Transverse colon (tissue), 4 donors: ENCODE data around the gene LSAMP. TPM values are rescaled to one million over a fixed set of nuclear protein-coding genes. Genes with fewer than 3 reads are reported as not detected.

ENCODE experiments used
- DNase-seq: peaks from one replicate; pipeline ENCODE4 v3.0.0-alpha.2; 2019
- H3K27ac ChIP-seq, 4 donors: fragments of 200-600 bp; sonication (generic); 2 replicates each; pipeline ENCODE4 v1.5.1; 2016 to 2018; ENCODE audit warnings: inconsistent platforms in 4 of 4
- H3K27me3 ChIP-seq: fragments of 200-600 bp; sonication (generic); 2 replicates; pipeline ENCODE4 v1.5.1; 2017; ENCODE audit warnings: inconsistent platforms
- H3K36me3 ChIP-seq, 4 donors: fragments of 200-600 bp; sonication (generic); 2 replicates each; pipeline ENCODE4 v1.5.1; 2017 to 2019; ENCODE audit warnings: inconsistent platforms in 4 of 4
- H3K4me1 ChIP-seq, 4 donors: fragments of 200-600 bp; sonication (generic); 2 replicates each; pipeline ENCODE4 v1.5.1; 2017 to 2020; ENCODE audit warnings: inconsistent platforms in 4 of 4
- H3K4me3 ChIP-seq, 4 donors: fragments of 200-600 bp; sonication (generic); 1 replicate in 1 of 4; 2 replicates in 3 of 4; pipeline versions ENCODE4 v1.5.1 to v1.6.1; 2017 to 2019; ENCODE audit warnings: inconsistent platforms in 4 of 4
- H3K9me3 ChIP-seq, 2 donors: fragments of 200-600 bp; sonication (generic); 2 replicates each; pipeline ENCODE4 v1.5.1; 2017 to 2019; ENCODE audit warnings: inconsistent platforms in 2 of 2
- CTCF ChIP-seq, 5 experiments: fragments of 200-600 bp in 3 of 5; fragments of 450-650 bp in 2 of 5; sonication (generic) in 3 of 5; IDR thresholded peaks; 1 replicate in 2 of 5; 2 replicates in 3 of 5; pipeline ENCODE4 v1.5.1; 2016 to 2017; ENCODE audit warnings: antibody characterized with exemption in 5 of 5, inconsistent platforms in 3 of 5, mild to moderate bottlenecking in 2 of 5, moderate library complexity in 1 of 5
- EP300 ChIP-seq: sonication (generic); formaldehyde crosslinking; IDR thresholded peaks from one replicate; pipeline ENCODE4 v1.6.1; 2017; ENCODE audit warnings: antibody characterized with exemption, low read depth
- POLR2A ChIP-seq: fragments of 450-650 bp; IDR thresholded peaks from one replicate; pipeline ENCODE4 v1.6.1; 2016; ENCODE audit warnings: antibody characterized with exemption, mild to moderate bottlenecking, moderate library complexity
- POLR2AphosphoS5 ChIP-seq, 3 donors: sonication (generic); formaldehyde crosslinking; IDR thresholded peaks; one replicate each; pipeline ENCODE4 v1.6.1; 2016; ENCODE audit warnings: antibody characterized with exemption in 3 of 3
- WGBS, 2 donors: methylation state at CpG; one replicate each; pipeline ENCODE4 v1.1.5; 2018; ENCODE audit warnings: low coverage in 1 of 2; 5-methylcytosine and 5-hydroxymethylcytosine counted together
- in situ Hi-C, 4 donors: fragments of 200-750 bp; cut with MboI; loops; one replicate each; pipeline versions ENCODE4 v1.15.0 to v1.15.1; 2017; ENCODE audit warnings: low sequenced_read_pairs in 3 of 4, low pct_ligation_motif_present in 1 of 4, low pct_unique_long_range_greater_than_20kb in 1 of 4
- intact Hi-C: fragments of 100-400 bp; cut with DNase I; formaldehyde crosslinking; loops from one replicate; pipeline ENCODE4 v1.15.1; 2023; ENCODE audit warnings: low total_unique reads
- total RNA-seq, 4 donors: library from RNA; depleted of rRNA; stranded (reverse); fragments of >200 nt; gene quantifications; one replicate each; pipeline ENCODE4 v1.1.0, GENCODE V29; 2016

Gene LSAMP
- total RNA-seq, 4 donors from 2014 or later = 3.4 to 8.2 (median 5.4) TPM

GRCh38 chr3:116050311-116050915 lies 394.9 kb downstream of the LSAMP start:
- Histone ChIP-seq H3K4me3 (no peak overlapping the region), H3K36me3 (no peaks in the 10 kb centered on the region), H3K9me3 (no peaks in the 10 kb centered on the region), H3K4me1 (no peaks in the 10 kb centered on the region), H3K27me3 (no peaks in the 10 kb centered on the region), H3K27ac (no peak overlapping the region)
- 68% methylated on average over 2 of the region's 2 CpGs for WGBS, 2 donors
- in situ Hi-C loops (no loop called here), intact Hi-C loops (no loop called here)
- no peak for TF ChIP-seq POLR2A
- TF ChIP-seq POLR2AphosphoS5 (IDR thresholded peaks at IDR 0.05) = no peak
- no peak for TF ChIP-seq CTCF (IDR thresholded peaks at IDR 0.05)
- TF ChIP-seq EP300 = no peak
- DNase-seq = no peak

GRCh38 chr3:116048991-116049390 lies 396.3 kb downstream of the LSAMP start:
- Histone ChIP-seq H3K27me3 (no peaks in the 10 kb centered on the region), H3K27ac (no peak overlapping the region), H3K4me1 (no peaks in the 10 kb centered on the region), H3K9me3 (no peaks in the 10 kb centered on the region), H3K4me3 (no peak overlapping the region), H3K36me3 (no peaks in the 10 kb centered on the region)
- intact Hi-C loops (no loop called here), in situ Hi-C loops (no loop called here)
- DNase-seq = no peak
- no peak for TF ChIP-seq POLR2AphosphoS5 (IDR thresholded peaks at IDR 0.05)
- TF ChIP-seq POLR2A = no peak
- TF ChIP-seq CTCF (IDR thresholded peaks at IDR 0.05) = no peak

GRCh38 chr3:116046350-116046749 lies 398.9 kb downstream of the LSAMP start:
- Histone ChIP-seq H3K36me3 (no peaks in the 10 kb centered on the region), H3K4me1 (no peaks in the 10 kb centered on the region), H3K9me3 (no peaks in the 10 kb centered on the region), H3K27me3 (no peaks in the 10 kb centered on the region), H3K4me3 (no peak overlapping the region), H3K27ac (no peak overlapping the region)
- 62 to 68% methylated on average over 3 of the region's 3 CpGs for WGBS, 2 donors
- in situ Hi-C loops (no loop called here), intact Hi-C loops (no loop called here)
- TF ChIP-seq EP300 = no peak
- no peak for TF ChIP-seq POLR2AphosphoS5 (IDR thresholded peaks at IDR 0.05)
- no peak for TF ChIP-seq CTCF (IDR thresholded peaks at IDR 0.05)
- TF ChIP-seq POLR2A = no peak
- DNase-seq = no peak

- intact Hi-C loops (no loop called here), in situ Hi-C loops (no loop called here)
- Histone ChIP-seq H3K9me3 (no peaks in the 10 kb centered on the region), H3K36me3 (no peaks in the 10 kb centered on the region), H3K27ac (no peak overlapping the region), H3K27me3 (no peaks in the 10 kb centered on the region), H3K4me1 (no peaks in the 10 kb centered on the region), H3K4me3 (no peak overlapping the region)
- DNase-seq = no peak
- no peak for TF ChIP-seq EP300
- no peak for TF ChIP-seq CTCF (IDR thresholded peaks at IDR 0.05)
- no peak for TF ChIP-seq POLR2A
- no peak for TF ChIP-seq POLR2AphosphoS5 (IDR thresholded peaks at IDR 0.05)
These were observed 400.0 kb downstream of the LSAMP start for GRCh38 chr3:116045314-116045713.
